ENCODE measurements around the gene IKZF5. TPM values are rescaled to one million over a fixed set of nuclear protein-coding genes. Genes with fewer than 3 reads are reported as not detected.

IKZF5 gene
- total and polyA plus RNA-seq, 9 of the 15 experiments (the other 6 are each of a cell fraction or from before 2014, with no cell fraction given) = 3.8 to 19.6 (median 12.4) TPM

DNA sequence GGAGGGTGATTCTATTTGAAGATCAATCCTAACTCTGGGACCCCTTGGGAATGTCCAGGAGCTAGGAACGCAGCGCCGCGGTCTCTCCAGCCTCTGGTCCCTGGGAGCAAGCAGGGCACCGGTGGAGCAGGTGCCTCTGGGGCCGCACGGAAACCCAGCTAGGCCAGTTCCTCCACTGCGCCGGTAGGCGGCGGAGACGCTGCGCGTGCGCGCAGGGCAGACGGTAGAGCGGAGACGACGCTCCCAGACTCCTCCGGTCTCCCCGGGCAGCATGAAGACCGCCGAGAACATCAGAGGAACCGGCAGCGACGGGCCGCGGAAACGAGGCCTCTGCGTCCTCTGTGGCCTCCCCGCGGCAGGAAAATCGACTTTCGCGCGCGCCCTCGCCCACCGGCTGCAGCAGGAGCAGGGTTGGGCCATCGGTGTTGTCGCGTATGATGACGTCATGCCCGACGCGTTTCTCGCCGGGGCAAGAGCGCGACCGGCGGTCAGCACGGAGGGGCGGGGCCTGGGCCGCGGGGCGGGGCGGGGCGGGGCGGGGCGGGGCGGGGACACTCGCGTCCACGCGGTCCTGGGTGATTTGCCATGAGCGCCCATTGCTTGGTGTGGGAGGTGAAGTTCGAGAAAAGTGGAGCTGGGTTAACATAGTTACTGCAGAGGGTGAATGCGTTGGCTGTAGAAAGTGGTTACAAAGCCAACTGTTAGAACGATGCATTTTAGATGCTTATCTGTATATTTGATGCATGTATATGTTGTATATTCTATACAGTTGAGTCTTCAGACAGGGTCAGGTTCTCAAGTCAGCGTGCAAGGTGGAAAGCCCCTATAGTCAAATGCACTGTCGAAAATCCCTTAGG lies 28.2 kb downstream of the IKZF5 start, which contains the start of gene PSTK (continued):
- TF ChIP-seq TAF7 (tag; IDR thresholded peaks at IDR 0.05) (peak; percentile 65), CHD1 (IDR thresholded peaks at IDR 0.05; ENCODE audit: low read length) (no peak), ZNF589 (CRISPR knock-in tag; IDR thresholded peaks at IDR 0.05; ENCODE audit: low read depth) (peak; percentile 71; the same call in 1 of the 2 replicates), CXXC5 (CRISPR knock-in tag; IDR thresholded peaks at IDR 0.05) (peak; percentile 85), SIN3B (IDR thresholded peaks at IDR 0.05; ENCODE audit: low read depth) (peak; percentile 94), PML (IDR thresholded peaks at IDR 0.05; ENCODE audit: low read length) (peak; percentile 41; the same call in 1 of the 2 replicates), FOXK2 (conservative IDR thresholded peaks at IDR 0.05 in 1 of 2, IDR thresholded peaks at IDR 0.05 in 1 of 2; ENCODE audit: low read depth in 2 of 2) (peak; percentile 62 to 75; a peak in 3 of 4 replicates), MEIS2 (IDR thresholded peaks at IDR 0.05; ENCODE audit: partially characterized antibody) (peak; percentile 44), HDAC8 (tag; IDR thresholded peaks at IDR 0.05) (no peak), NBN (IDR thresholded peaks at IDR 0.05; ENCODE audit: low read depth) (peak; percentile 85), VEZF1 (CRISPR knock-in tag; IDR thresholded peaks at IDR 0.05) (peak; percentile 70), CBX3 (IDR thresholded peaks at IDR 0.05; ENCODE audit: borderline replicate concordance in 1 of 2, low read length in 2 of 2) (peak in 1 of 2 experiments; percentile 29; a peak in 1 of 3 replicates), KHSRP (IDR thresholded peaks at IDR 0.05) (peak; percentile 86), XRCC5 (IDR thresholded peaks at IDR 0.05; ENCODE audit: low read depth, low read length) (peak; percentile 49; the same call in 1 of the 2 replicates)
- TF ChIP-seq, protein P1, sequence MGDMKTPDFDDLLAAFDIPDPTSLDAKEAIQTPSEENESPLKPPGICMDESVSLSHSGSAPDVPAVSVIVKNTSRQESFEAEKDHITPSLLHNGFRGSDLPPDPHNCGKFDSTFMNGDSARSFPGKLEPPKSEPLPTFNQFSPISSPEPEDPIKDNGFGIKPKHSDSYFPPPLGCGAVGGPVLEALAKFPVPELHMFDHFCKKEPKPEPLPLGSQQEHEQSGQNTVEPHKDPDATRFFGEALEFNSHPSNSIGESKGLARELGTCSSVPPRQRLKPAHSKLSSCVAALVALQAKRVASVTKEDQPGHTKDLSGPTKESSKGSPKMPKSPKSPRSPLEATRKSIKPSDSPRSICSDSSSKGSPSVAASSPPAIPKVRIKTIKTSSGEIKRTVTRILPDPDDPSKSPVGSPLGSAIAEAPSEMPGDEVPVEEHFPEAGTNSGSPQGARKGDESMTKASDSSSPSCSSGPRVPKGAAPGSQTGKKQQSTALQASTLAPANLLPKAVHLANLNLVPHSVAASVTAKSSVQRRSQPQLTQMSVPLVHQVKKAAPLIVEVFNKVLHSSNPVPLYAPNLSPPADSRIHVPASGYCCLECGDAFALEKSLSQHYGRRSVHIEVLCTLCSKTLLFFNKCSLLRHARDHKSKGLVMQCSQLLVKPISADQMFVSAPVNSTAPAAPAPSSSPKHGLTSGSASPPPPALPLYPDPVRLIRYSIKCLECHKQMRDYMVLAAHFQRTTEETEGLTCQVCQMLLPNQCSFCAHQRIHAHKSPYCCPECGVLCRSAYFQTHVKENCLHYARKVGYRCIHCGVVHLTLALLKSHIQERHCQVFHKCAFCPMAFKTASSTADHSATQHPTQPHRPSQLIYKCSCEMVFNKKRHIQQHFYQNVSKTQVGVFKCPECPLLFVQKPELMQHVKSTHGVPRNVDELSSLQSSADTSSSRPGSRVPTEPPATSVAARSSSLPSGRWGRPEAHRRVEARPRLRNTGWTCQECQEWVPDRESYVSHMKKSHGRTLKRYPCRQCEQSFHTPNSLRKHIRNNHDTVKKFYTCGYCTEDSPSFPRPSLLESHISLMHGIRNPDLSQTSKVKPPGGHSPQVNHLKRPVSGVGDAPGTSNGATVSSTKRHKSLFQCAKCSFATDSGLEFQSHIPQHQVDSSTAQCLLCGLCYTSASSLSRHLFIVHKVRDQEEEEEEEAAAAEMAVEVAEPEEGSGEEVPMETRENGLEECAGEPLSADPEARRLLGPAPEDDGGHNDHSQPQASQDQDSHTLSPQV (IDR thresholded peaks at IDR 0.05) = 0 out of 2 replicates have a peak, but pooled peaks have one; percentile 18
- TF ChIP-seq, protein P2, sequence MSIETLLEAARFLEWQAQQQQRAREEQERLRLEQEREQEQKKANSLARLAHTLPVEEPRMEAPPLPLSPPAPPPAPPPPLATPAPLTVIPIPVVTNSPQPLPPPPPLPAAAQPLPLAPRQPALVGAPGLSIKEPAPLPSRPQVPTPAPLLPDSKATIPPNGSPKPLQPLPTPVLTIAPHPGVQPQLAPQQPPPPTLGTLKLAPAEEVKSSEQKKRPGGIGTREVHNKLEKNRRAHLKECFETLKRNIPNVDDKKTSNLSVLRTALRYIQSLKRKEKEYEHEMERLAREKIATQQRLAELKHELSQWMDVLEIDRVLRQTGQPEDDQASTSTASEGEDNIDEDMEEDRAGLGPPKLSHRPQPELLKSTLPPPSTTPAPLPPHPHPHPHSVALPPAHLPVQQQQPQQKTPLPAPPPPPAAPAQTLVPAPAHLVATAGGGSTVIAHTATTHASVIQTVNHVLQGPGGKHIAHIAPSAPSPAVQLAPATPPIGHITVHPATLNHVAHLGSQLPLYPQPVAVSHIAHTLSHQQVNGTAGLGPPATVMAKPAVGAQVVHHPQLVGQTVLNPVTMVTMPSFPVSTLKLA (conservative IDR thresholded peaks at IDR 0.05) = peak in 1 of 2 experiments; percentile 81; a peak in 3 of 4 replicates
- TF ChIP-seq, protein P3, sequence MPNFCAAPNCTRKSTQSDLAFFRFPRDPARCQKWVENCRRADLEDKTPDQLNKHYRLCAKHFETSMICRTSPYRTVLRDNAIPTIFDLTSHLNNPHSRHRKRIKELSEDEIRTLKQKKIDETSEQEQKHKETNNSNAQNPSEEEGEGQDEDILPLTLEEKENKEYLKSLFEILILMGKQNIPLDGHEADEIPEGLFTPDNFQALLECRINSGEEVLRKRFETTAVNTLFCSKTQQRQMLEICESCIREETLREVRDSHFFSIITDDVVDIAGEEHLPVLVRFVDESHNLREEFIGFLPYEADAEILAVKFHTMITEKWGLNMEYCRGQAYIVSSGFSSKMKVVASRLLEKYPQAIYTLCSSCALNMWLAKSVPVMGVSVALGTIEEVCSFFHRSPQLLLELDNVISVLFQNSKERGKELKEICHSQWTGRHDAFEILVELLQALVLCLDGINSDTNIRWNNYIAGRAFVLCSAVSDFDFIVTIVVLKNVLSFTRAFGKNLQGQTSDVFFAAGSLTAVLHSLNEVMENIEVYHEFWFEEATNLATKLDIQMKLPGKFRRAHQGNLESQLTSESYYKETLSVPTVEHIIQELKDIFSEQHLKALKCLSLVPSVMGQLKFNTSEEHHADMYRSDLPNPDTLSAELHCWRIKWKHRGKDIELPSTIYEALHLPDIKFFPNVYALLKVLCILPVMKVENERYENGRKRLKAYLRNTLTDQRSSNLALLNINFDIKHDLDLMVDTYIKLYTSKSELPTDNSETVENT (CRISPR knock-in tag; IDR thresholded peaks at IDR 0.05) = 0 out of 2 replicates have a peak, but pooled peaks have one; percentile 13

Measured in K562 (cell line).